ENCODE measurements around the gene RAC2.

Gene RAC2

GRCh38 chr22:37181681-37182080 lies 62.4 kb downstream of the RAC2 start:
- in situ Hi-C loops (cut with HindIII; ENCODE audit: low sequenced_read_pairs): loop anchor here (10.0 kb wide), 2 partner anchors 127 to 323 kb away; partner anchors contain the start of gene KCTD17

- in situ Hi-C loops (cut with HindIII; ENCODE audit: low sequenced_read_pairs): loop anchor here (10.0 kb wide), 2 partner anchors 126 to 324 kb away; partner anchors contain the start of gene KCTD17
Measured at GRCh38 chr22:37180531-37181231, 63.4 kb downstream of the RAC2 start.

- in situ Hi-C loops (cut with HindIII; ENCODE audit: low sequenced_read_pairs): loop anchor here (5.0 to 10.0 kb wide), 4 partner anchors 32 to 325 kb away; partner anchors contain the start of genes KCTD17 and SSTR3
Measured at GRCh38 chr22:37179622-37180420, 64.2 kb downstream of the RAC2 start.

- in situ Hi-C loops (cut with HindIII; ENCODE audit: low sequenced_read_pairs): loop anchor here (5.0 kb wide), 2 partner anchors 33 to 148 kb away; partner anchors contain the start of gene SSTR3
Measured at GRCh38 chr22:37179126-37179470, 65.0 kb downstream of the RAC2 start.

GRCh38 chr22:37178350-37179125 lies 65.5 kb downstream of the RAC2 start:
- in situ Hi-C loops (cut with HindIII; ENCODE audit: low sequenced_read_pairs): loop anchor here (5.0 kb wide), 2 partner anchors 34 to 149 kb away; partner anchors contain the start of gene SSTR3

GRCh38 chr22:37177755-37178154 lies 66.3 kb downstream of the RAC2 start:
- in situ Hi-C loops (cut with HindIII; ENCODE audit: low sequenced_read_pairs): loop anchor here (5.0 kb wide), 2 partner anchors 35 to 150 kb away; partner anchors contain the start of gene SSTR3

- in situ Hi-C loops (cut with HindIII; ENCODE audit: low sequenced_read_pairs): loop anchor here (5.0 kb wide), 2 partner anchors 35 to 150 kb away; partner anchors contain the start of gene SSTR3
Measured at GRCh38 chr22:37177221-37177620, 66.8 kb downstream of the RAC2 start.

- in situ Hi-C loops (cut with HindIII; ENCODE audit: low sequenced_read_pairs): loop anchor here (5.0 kb wide), 2 partner anchors 36 to 151 kb away; partner anchors contain the start of gene SSTR3
Measured at GRCh38 chr22:37176464-37177061, 67.5 kb downstream of the RAC2 start.

GRCh38 chr22:37175414-37176281 lies 68.4 kb downstream of the RAC2 start:
- in situ Hi-C loops (cut with HindIII; ENCODE audit: low sequenced_read_pairs): loop anchor here (5.0 kb wide), 2 partner anchors 37 to 152 kb away; partner anchors contain the start of gene SSTR3

All from endothelial cell of hepatic sinusoid (primary cell).